Measurements from ENCODE around the gene AK9. TPM values are rescaled to one million over a fixed set of nuclear protein-coding genes. Genes with fewer than 3 reads are reported as not detected.
"Not testable (repeated sequence)": the region's sequence is repeated elsewhere in the genome, so short reads cannot be mapped to it uniquely, and the experiment has no call there.

Gene AK9
- 12.7 and 17.8 TPM in 2 replicates for polyA plus RNA-seq (2014; cell fraction: cytosol; rRNA removed)
- polyA plus RNA-seq (2014; cell fraction: nucleus; rRNA removed): 10.0 and 13.6 TPM in 2 replicates

DNA sequence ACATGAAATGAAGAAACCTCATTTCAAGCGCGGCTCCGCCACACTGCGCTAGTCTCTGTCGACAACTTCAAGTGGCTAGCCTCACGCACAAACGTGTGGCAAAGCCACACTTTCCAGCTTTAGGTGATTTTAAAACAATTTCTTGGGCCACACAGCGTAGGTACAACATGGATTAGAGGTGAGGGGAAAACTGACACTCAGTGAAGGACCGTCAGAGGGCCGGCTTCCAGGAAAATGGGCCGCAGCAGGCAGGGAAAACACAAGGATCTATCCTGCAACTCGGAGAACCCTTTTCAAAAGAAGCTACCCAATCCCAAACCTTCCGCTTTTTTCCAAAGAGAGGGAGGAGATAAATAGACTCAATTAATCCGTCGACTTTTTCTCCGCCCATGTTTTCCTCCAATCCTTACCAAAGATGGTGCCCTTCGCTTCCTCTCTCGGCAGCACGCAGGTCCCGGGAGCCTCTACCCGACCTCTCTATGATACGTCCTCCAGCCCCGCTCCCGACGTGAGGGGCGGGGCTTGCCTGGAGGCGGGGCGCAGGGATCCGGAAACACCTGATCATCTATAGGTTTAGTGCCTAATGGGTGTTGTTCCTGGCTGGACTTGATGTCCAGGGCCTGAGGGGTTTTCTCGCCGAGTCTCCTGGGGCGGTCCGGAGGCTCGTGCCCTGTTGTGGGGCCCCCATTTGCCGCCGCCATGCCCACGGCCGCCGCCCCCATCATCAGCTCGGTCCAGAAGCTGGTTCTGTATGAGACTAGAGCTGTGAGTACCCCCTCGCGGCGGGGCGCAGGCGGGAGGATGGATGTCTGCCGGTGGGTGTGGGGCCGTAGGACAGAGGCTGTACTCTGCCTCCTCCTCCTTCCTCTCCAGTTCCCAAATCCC lies at the start of gene AK9, which contains the start of gene FIG4:
TSS of gene AK9 (minus strand) at position 466 of the 885 bp plus-strand sequence. CDS start 15,457 bp downstream, outside the sequence.
TSS of gene FIG4 (plus strand) at position 560 of the 885 bp plus-strand sequence. CDS start at position 700, 140 bp downstream.
- peak; percentile 94 for DNase-seq (ENCODE audit: low spot score)

DNA sequence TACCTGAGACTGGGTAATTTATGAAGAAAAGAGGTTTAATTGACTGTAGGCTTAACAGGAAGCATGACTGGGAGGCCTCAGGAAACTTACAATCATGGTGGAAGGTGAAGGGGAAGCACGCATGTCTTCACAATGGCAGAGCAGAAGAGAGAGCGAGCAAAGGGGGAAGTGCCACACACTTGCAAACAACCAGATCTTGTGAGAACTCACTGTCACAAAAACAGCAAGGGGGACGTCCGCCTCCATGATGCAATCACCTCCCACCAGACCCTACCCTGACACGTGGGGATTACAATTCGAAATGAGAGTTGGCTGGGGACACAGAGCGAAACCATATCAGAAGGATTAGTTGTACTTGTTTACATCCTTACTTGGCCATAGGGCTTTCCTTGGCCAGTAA lies 49.8 kb upstream of the AK9 start:
- DNase-seq (ENCODE audit: low spot score): no peak

DNA sequence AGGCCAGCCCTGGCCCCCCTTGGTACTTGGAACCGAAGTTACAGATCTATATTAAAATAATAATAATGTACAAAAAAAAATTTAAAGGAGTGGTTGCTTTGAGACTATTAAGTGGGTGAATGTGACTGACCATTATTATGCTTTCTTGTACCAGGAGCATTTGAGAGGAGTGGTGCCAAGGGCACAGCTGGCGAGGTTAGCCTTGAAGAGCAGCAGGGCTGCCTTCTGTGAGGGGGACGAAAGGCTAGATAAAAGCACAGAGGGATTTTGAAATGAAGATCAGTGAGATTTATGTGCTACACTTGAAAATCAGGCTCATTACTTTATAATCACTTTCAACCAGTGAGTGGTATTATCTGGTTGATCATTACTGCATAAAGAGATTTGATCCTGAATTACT lies 48.7 kb upstream of the AK9 start:
- DNase-seq (ENCODE audit: low spot score): no peak

- DNase-seq (ENCODE audit: low spot score): no peak
These were observed 47.7 kb upstream of the AK9 start for GRCh38 chr6:109738667-109739066.

GRCh38 chr6:109738255-109738654 lies 47.3 kb upstream of the AK9 start:
- no peak for DNase-seq (ENCODE audit: low spot score)

- peak; percentile 9 for DNase-seq (ENCODE audit: low spot score)
These were observed 45.4 kb upstream of the AK9 start for GRCh38 chr6:109736273-109737025.

- DNase-seq (ENCODE audit: low spot score): not testable (repeated sequence)
These were observed 34.2 kb upstream of the AK9 start for GRCh38 chr6:109725250-109725649.

DNA sequence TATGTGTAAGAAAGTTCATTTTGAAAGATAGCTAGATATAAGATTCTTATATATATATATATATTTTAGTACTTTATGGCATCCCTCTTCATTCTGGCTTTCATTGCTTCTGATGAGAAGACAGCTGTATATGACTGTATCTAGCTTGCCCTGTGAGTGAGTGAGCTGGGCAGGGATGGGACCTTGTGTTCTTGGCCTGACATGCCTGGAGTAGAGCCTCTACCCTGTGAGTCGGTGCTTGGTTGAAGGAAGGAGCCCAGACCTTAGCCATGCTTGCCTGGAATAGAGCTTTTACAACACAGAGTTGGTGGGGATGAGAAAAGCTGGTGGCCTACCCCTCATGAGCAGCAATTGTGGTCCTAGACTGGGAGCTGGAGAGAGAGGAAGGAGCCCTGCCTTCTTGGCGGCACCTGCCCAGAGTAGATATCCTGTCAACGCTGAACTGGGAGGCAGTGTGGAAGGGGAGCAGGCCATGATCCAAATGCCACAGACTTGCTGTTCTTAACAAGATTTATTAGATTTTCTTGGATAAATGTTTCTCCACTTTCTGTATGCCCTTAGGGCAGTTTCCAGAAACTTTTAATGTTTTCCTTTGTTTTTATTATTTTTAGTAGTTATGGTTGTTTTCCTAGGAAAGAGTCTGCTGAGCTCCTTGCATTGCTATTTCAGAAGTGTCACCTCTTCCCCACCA lies 31.7 kb upstream of the AK9 start:
- no peak for DNase-seq (ENCODE audit: low spot score)

DNA sequence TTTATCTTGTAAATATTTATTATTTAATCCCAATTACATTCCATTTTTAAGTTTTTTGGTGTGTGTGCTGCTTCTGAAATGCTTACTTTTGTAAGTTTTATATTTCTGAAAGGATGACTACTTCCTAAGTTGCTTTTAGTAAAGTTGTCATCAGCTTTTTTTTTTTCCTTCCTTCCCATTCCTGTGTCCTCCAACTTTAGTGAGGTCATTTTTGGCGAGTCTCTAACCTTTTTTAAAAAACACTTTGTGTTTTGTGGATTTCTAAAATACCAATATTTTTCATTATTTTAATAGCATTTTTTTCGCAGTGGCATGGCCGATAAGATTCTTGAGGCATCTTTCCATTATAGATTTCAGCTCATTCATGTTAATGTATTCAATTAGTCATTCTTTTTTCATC lies 31.0 kb upstream of the AK9 start:
- DNase-seq (ENCODE audit: low spot score): no peak

GRCh38 chr6:109720311-109720710 lies 29.3 kb upstream of the AK9 start:
- DNase-seq (ENCODE audit: low spot score): no peak

- DNase-seq (ENCODE audit: low spot score): no peak
These were observed 28.0 kb upstream of the AK9 start for GRCh38 chr6:109718991-109719390.

- no peak for DNase-seq (ENCODE audit: low spot score)
These were observed 27.0 kb upstream of the AK9 start for GRCh38 chr6:109717971-109718370.

DNA sequence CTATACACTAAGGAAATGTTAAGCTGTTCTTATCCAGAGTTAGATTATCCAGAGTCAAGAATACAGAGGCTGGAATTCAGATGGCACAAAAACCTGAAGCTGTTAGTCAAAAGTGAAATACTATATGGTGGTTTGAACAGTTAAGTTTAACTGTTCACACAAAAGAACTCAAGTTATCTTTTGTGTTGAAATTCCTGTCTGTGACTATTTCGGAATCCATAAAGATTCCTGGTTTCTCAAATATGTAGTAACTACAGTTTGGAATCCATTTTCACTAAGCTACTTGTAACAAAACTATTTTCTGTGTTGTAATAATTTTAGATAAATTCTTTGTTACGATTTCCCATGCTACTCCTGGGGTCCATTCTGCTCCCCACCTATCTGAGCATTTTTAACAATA lies 24.6 kb upstream of the AK9 start:
- DNase-seq (ENCODE audit: low spot score): no peak

DNA sequence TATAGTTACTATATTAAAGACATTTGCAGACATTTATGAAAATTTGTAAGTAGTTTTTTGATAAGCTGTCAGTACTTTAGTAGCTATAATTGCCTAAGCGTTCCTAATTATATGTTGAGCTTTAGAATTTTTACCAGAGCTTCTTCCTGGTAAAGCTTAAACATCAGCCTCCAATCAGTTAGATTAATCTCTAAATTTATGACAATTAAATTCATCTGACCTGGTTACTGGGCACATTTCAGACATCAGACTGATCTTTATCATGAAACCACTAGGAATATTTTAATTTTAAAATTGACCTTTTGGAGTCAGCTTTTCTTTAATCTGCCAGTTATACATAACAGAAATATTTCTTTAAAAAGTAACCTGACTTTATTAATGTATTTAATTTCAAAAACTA lies 23.6 kb upstream of the AK9 start:
- DNase-seq (ENCODE audit: low spot score): peak; percentile 16

- DNase-seq (ENCODE audit: low spot score): peak; percentile 47
These were observed 23.2 kb upstream of the AK9 start for GRCh38 chr6:109714166-109714565.

DNA sequence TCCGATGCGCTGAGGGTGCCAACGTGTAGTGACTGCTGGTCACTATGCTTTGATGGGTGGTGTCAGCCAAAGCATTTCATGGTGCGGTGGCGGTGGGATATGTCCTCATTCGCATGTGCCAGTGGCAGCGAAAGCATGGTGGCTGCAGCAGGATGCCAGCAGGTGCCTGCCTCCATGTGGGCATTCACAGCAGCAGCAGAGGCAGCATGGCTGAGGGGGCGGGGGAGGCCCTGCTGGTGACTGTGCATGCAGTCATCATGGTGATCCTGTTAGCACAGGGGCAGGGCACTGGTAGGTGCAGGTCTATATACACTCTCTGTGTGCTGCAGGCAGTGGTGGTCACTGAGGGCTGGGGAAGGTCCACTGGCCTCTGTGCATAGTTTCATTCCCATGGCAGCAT lies 22.1 kb upstream of the AK9 start:
- DNase-seq (ENCODE audit: low spot score): no peak

GRCh38 chr6:109708099-109708498 lies 17.1 kb upstream of the AK9 start:
- DNase-seq (ENCODE audit: low spot score): not testable (repeated sequence)

DNA sequence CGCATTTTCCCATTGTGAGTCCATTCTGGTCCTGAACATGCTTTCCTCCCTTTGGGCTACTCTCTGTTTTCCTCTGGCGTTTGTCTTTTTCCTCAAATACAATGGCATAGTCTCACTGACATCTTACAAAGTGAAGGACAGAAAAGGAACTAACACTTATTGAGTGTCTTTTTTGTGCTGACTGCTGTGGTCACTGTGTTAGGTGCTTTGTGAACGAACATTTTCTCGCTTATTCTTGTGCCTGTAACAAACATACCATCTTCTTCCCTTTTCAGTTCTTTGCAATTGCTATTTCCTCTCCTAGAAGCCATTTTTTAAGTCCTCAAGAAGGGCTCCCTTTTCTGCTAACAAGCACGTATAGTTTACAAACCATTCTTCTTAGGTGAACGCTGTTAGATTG lies 15.5 kb upstream of the AK9 start:
- DNase-seq (ENCODE audit: low spot score): no peak

DNA sequence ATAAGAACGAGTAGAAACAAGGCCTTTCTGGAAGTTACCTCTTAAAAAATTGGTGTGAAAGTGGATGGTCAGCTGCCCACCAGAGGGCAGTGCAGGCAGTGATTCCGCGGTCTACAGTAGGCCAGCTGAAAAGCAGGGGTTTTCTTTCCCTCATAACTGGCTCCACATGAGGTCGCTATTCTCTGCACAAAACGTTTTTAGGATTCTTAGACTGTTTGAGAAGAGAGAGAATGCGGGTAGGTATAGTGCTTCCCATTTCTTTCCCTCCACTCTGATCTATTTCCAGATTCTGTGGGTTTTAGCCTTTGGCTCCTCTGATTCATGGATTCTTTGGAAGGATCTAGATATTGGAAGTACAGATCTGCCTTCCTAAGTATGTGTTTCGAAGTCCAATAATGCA lies 14.3 kb upstream of the AK9 start:
- peak; percentile 83 for DNase-seq (ENCODE audit: low spot score)

DNA sequence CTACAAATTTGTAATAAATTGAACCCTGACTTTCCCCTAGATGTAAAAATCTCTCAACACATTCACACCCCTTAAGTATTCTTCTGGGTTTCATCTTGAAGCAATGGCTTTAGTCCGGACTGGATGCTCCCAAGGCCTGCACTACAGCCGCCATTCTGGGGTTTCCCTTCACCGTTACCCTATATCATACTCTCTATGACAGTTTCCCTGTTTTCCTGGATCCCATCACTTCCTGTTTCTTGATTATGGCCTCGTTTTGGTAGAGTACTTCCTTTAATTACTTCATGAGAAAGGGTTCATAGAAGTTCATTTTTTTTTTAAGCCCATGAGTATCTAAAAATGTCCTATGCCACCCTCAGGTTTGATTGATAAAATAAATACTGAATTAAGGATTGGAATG lies 11.8 kb upstream of the AK9 start:
- no peak for DNase-seq (ENCODE audit: low spot score)

GRCh38 chr6:109701774-109702173 lies 10.8 kb upstream of the AK9 start:
- DNase-seq (ENCODE audit: low spot score): no peak

- no peak for DNase-seq (ENCODE audit: low spot score)
These were observed 10.2 kb upstream of the AK9 start for GRCh38 chr6:109701221-109701620.

Measured in SK-N-DZ (cell line).